Heart left ventricle (tissue), 16 donors: ENCODE results near the gene CASP4. TPM values are rescaled to one million over a fixed set of nuclear protein-coding genes. Genes with fewer than 3 reads are reported as not detected.

ENCODE experiments used
- ATAC-seq, 4 donors: fragments of 200-7000 bp; cut with Tn5 transposase; one replicate each; pipeline ENCODE4 v1.9.1; 2020 to 2022; ENCODE audit warnings: moderate library complexity in 4 of 4, mild to moderate bottlenecking in 3 of 4, moderate number of reproducible peaks in 1 of 4
- DNase-seq, 5 donors: peaks; one replicate each; pipeline ENCODE4 v3.0.0-alpha.2; 2020
- H3K27ac ChIP-seq, 12 donors: fragments of 200-600 bp; sonication (generic) in 4 of 12; one replicate each; pipeline versions ENCODE4 v1.5.0 to v1.8.0; 2016 to 2022; ENCODE audit warnings: mild to moderate bottlenecking in 2 of 12
- H3K27me3 ChIP-seq, 9 donors: fragments of 200-600 bp; sonication (generic) in 2 of 9; one replicate each; pipeline versions ENCODE4 v1.5.1 to v1.8.0; 2016 to 2022; ENCODE audit warnings: mild to moderate bottlenecking in 3 of 9
- H3K36me3 ChIP-seq, 9 donors: fragments of 200-600 bp; sonication (generic) in 2 of 9; one replicate each; pipeline versions ENCODE4 v1.5.0 to v1.8.0; 2018 to 2022; ENCODE audit warnings: mild to moderate bottlenecking in 2 of 9
- H3K4me1 ChIP-seq, 12 donors: fragments of 200-600 bp; sonication (generic) in 4 of 12; one replicate each; pipeline versions ENCODE4 v1.5.0 to v1.8.0; 2016 to 2022; ENCODE audit warnings: mild to moderate bottlenecking in 3 of 12
- H3K4me3 ChIP-seq, 12 donors: fragments of 200-600 bp; sonication (generic) in 4 of 12; one replicate each; pipeline versions ENCODE4 v1.5.0 to v1.8.0; 2017 to 2022; ENCODE audit warnings: mild to moderate bottlenecking in 9 of 12, moderate library complexity in 4 of 12
- H3K9me3 ChIP-seq, 12 donors: fragments of 200-600 bp; sonication (generic) in 4 of 12; one replicate each; pipeline versions ENCODE4 v1.5.0 to v1.8.0; 2016 to 2022; ENCODE audit warnings: mild to moderate bottlenecking in 1 of 12
- CTCF ChIP-seq, 12 donors: fragments of 200-600 bp; sonication (generic) in 4 of 12; IDR thresholded peaks; one replicate each; pipeline versions ENCODE4 v1.5.0 to v1.8.0; 2018 to 2022; ENCODE audit warnings: antibody characterized with exemption in 12 of 12, mild to moderate bottlenecking in 5 of 12
- POLR2A ChIP-seq, 2 donors: fragments of 450-650 bp; IDR thresholded peaks; one replicate each; pipeline ENCODE4 v1.6.1; 2017; ENCODE audit warnings: antibody characterized with exemption in 2 of 2, mild to moderate bottlenecking in 2 of 2, moderate library complexity in 2 of 2
- WGBS, 4 donors: extraction: QIAGEN DNeasy Blood & Tissue Kit in 2 of 4; methylation state at CpG; one replicate each; pipeline versions ENCODE4 v1.1.5 to v1.1.7; 2013 to 2018; 5-methylcytosine and 5-hydroxymethylcytosine counted together
- intact Hi-C, 10 donors: fragments of 100-400 bp; cut with DNase I; formaldehyde crosslinking; loops; one replicate each; pipeline versions ENCODE4 v1.11.1 to v1.14.2; 2022
- polyA plus RNA-seq, 2 donors: library from polyadenylated mRNA; stranded (reverse); fragments of 200-250 nt; gene quantifications; one replicate each; pipeline ENCODE4 v1.2.3, GENCODE V29; 2013
- total RNA-seq, 9 donors: library from RNA; depleted of rRNA in 2 of 9; stranded (reverse); fragments of >200 nt in 2 of 9; fragmentation: NEBNext Ultra II Directional in 3 of 9; extraction: Animal tissue kit (Norgen Biotek cat#: 25700) in 3 of 9; gene quantifications; one replicate each; pipeline versions ENCODE4 v1.1.0 to v1.2.4, GENCODE V29; 2016 to 2023
- donor health status: ischemic (EF 13 %, LVEDD 7.1; RV severe dilation, severe dysfunction).
- donor health status: healthy with polysubstance abuse.
- donor health status: DM: no; HTN: yes; CAD: no.
- donor health status: DM: no; HTN: no; CAD: no.
- donor health status: ischemic (EF 25% LVEDD 6.9; RV normal size, moderate dysfunction).
- donor health status: ischemic (EF 25% LVEDD 5.7; RV mildly dilated, moderate dysfunction).
- donor health status: healthy.
- donor health status: DM: yes; HTN: yes; CAD: no.
- donor health status: ischemic (EF 35%, LVEDD 5.7; RV mildly dilated, moderate dysfunction).
- donor health status: nonischemic (EF 11% LVEDD 7.7; RV severe dilation, severe dysfunction).
- donor health status: DM: yes; HTN: yes; CAD: no.
- donor health status: PGD.
- donor health status: ischemic (EF 29% LVEDD 5.4; RV normal size, mild dysfunction).
- donor health status: nonischemic (EF 23%, LVEDD 6.1; RV moderate dilation, normal function).

Gene CASP4
- total and polyA plus RNA-seq, 11 donors = 7.6 to 74.5 (median 11.2) TPM

GRCh38 chr11:104897891-104898684 is 70.3 kb downstream of the CASP4 start, which contains the start of gene CASP12:
Gene CASP12 (minus strand): TSS chr11:104898460.
- TF ChIP-seq POLR2A (IDR thresholded peaks at IDR 0.05) (no peak), CTCF (IDR thresholded peaks at IDR 0.05) (no peak)
- H3K4me1 ChIP-seq = peaks cover 0 to 32% (median 6%) of the 10 kb centered on the region in 12 donors
- 38 to 59% (median 44%) methylated on average over 9 of the region's 9 CpGs for WGBS, 4 donors
- H3K9me3 ChIP-seq = no peaks in the 10 kb centered on the region
- intact Hi-C loops = no loop called here
- peak in 1 of 5 donors; percentile 20 for DNase-seq
- no peaks in the 10 kb centered on the region for H3K27me3 ChIP-seq
- H3K27ac ChIP-seq = peak within 1 kb of the TSS; percentile 38 to 81 (median 68)
- H3K4me3 ChIP-seq = peak within 1 kb of the TSS in 11 of 12 donors; percentile 4 to 60 (median 43)
- peak; percentile 53 to 82 (median 66) for ATAC-seq
- no peaks in the 10 kb centered on the region for H3K36me3 ChIP-seq

GRCh38 chr11:104895634-104896033 is 72.7 kb downstream of the CASP4 start:
- peak overlapping the region in 4 of 12 donors; percentile 15 to 34 (median 20) for H3K27ac ChIP-seq
- H3K4me1 ChIP-seq = peaks cover 0 to 38% (median 7%) of the 10 kb centered on the region in 12 donors
- H3K4me3 ChIP-seq = peak overlapping the region in 2 of 12 donors; percentile 12 to 24
- TF ChIP-seq CTCF (IDR thresholded peaks at IDR 0.05) = no peak
- TF ChIP-seq POLR2A (IDR thresholded peaks at IDR 0.05) = no peak
- 45 to 64% (median 52%) methylated on average over 2 of the region's 2 CpGs for WGBS, 4 donors
- H3K27me3 ChIP-seq = no peaks in the 10 kb centered on the region
- ATAC-seq (no peak), DNase-seq (no peak)
- peaks cover 0 to 18% (median 0%) of the 10 kb centered on the region in 9 donors for H3K36me3 ChIP-seq
- no peaks in the 10 kb centered on the region for H3K9me3 ChIP-seq
- intact Hi-C loops = no loop called here

GRCh38 chr11:104893876-104894275 is 74.5 kb downstream of the CASP4 start:
- peaks cover 0 to 33% (median 7%) of the 10 kb centered on the region in 12 donors for H3K4me1 ChIP-seq
- H3K27me3 ChIP-seq = no peaks in the 10 kb centered on the region
- DNase-seq (no peak), ATAC-seq (no peak)
- no peak overlapping the region for H3K4me3 ChIP-seq
- WGBS, 4 donors = 95 to 100% (median 99%) methylated on average over 1 of the region's 1 CpG
- intact Hi-C loops = no loop called here
- H3K36me3 ChIP-seq = peaks cover 0 to 30% (median 0%) of the 10 kb centered on the region in 9 donors
- TF ChIP-seq POLR2A (IDR thresholded peaks at IDR 0.05) (no peak), CTCF (IDR thresholded peaks at IDR 0.05) (no peak)
- no peaks in the 10 kb centered on the region for H3K9me3 ChIP-seq
- no peak overlapping the region for H3K27ac ChIP-seq

Other genes with a start within 250 kb of the CASP4 start
- 1 to 10 TPM in 1 of 9 donors, under 1 TPM in 3, not detected in 5; 0.39 to 1.3 (median 0.47) TPM for gene CASP12, start 70.1 kb downstream of the CASP4 start, total RNA-seq
- under 1 TPM; 0.10 to 0.15 TPM for gene CASP12, start 70.1 kb downstream of the CASP4 start, polyA plus RNA-seq
- 1 to 10 TPM in 1 of 9 donors, under 1 TPM in 1, not detected in 7; 0.45 to 2.7 TPM for gene CASP5, start 54.6 kb upstream of the CASP4 start, total RNA-seq
- gene CASP5, start 54.6 kb upstream of the CASP4 start, polyA plus RNA-seq = under 1 TPM in 1 of 2 donors, not detected in 1; 0.10 TPM
- 10 to 100 TPM in 2 of 9 donors, 1 to 10 TPM in 7; 2.8 to 68.4 (median 7.8) TPM for gene CASP1, start 66.6 kb upstream of the CASP4 start, total RNA-seq
- gene CASP1, start 66.6 kb upstream of the CASP4 start, polyA plus RNA-seq = 1 to 10 TPM; 4.8 to 8.6 TPM
- gene CARD16, start 76.8 kb upstream of the CASP4 start, total RNA-seq = 10 to 100 TPM in 2 of 9 donors, 1 to 10 TPM in 7; 3.9 to 43.6 (median 7.7) TPM
- gene CARD16, start 76.8 kb upstream of the CASP4 start, polyA plus RNA-seq = 10 to 100 TPM; 12.8 to 19.4 TPM
- gene CARD18, start 171.2 kb upstream of the CASP4 start, total RNA-seq = not detected
- gene CARD18, start 171.2 kb upstream of the CASP4 start, polyA plus RNA-seq = under 1 TPM in 1 of 2 donors, not detected in 1; 0.91 TPM